ENCODE results near the gene SNAI3. TPM values are rescaled to one million over a fixed set of nuclear protein-coding genes. Genes with fewer than 3 reads are reported as not detected.

SNAI3 gene
- polyA plus RNA-seq, 1 experiment = 0.04 TPM

- POLR2A ChIA-PET = interaction anchor here (1.6 kb wide), 1 partner anchor 22 kb away, joined by 4 read pairs; no protein-coding TSS in a partner anchor
- no peak for TF ChIP-seq CTCF (IDR thresholded peaks at IDR 0.05; ENCODE audit: low read depth, low read length)
- no peak overlapping the region for H3K27ac ChIP-seq (ENCODE audit: low read depth, low read length)
- no peaks in the 10 kb centered on the region; the same call in 1 of the 2 replicates for H3K9me3 ChIP-seq (ENCODE audit: control insufficient read depth, insufficient read depth, low read length)
- H3K27me3 ChIP-seq (ENCODE audit: control insufficient read depth, insufficient read depth, low read length) = no peaks in the 10 kb centered on the region
- DNase-seq (ENCODE audit: low read depth, low spot score) = no peak
- H3K4me3 ChIP-seq (ENCODE audit: low read depth, low read length) = peak overlapping the region; percentile 27; the same call in 1 of the 2 replicates
- CTCF ChIA-PET = no interaction called here
These were observed 24.8 kb downstream of the SNAI3 start for GRCh38 chr16:88661468-88661867.

- ChIA-PET POLR2A (no interaction called here), CTCF (no interaction called here)
- no peak for DNase-seq (ENCODE audit: low read depth, low spot score)
- no peaks in the 10 kb centered on the region; the same call in 1 of the 2 replicates for H3K9me3 ChIP-seq (ENCODE audit: control insufficient read depth, insufficient read depth, low read length)
- no peak for TF ChIP-seq CTCF (IDR thresholded peaks at IDR 0.05; ENCODE audit: low read depth, low read length)
- H3K27ac ChIP-seq (ENCODE audit: low read depth, low read length) = no peak overlapping the region
- no peak overlapping the region for H3K4me3 ChIP-seq (ENCODE audit: low read depth, low read length)
- no peaks in the 10 kb centered on the region for H3K27me3 ChIP-seq (ENCODE audit: control insufficient read depth, insufficient read depth, low read length)
These were observed 27.1 kb downstream of the SNAI3 start for GRCh38 chr16:88659160-88659559.

- TF ChIP-seq CTCF (IDR thresholded peaks at IDR 0.05; ENCODE audit: low read depth, low read length) = no peak
- H3K4me3 ChIP-seq (ENCODE audit: low read depth, low read length) = no peak overlapping the region
- DNase-seq (ENCODE audit: low read depth, low spot score) = no peak
- H3K9me3 ChIP-seq (ENCODE audit: control insufficient read depth, insufficient read depth, low read length) = no peaks in the 10 kb centered on the region; the same call in 1 of the 2 replicates
- no peak overlapping the region for H3K27ac ChIP-seq (ENCODE audit: low read depth, low read length)
- H3K27me3 ChIP-seq (ENCODE audit: control insufficient read depth, insufficient read depth, low read length) = no peaks in the 10 kb centered on the region
- CTCF ChIA-PET = no interaction called here
- POLR2A ChIA-PET = no interaction called here
These were observed 27.6 kb downstream of the SNAI3 start for GRCh38 chr16:88658714-88659113.

- Histone ChIP-seq H3K27me3 (ENCODE audit: control insufficient read depth, insufficient read depth, low read length) (no peaks in the 10 kb centered on the region), H3K27ac (ENCODE audit: low read depth, low read length) (no peak overlapping the region), H3K4me3 (ENCODE audit: low read depth, low read length) (no peak overlapping the region), H3K9me3 (ENCODE audit: control insufficient read depth, insufficient read depth, low read length) (no peaks in the 10 kb centered on the region; the same call in 1 of the 2 replicates)
- no peak for DNase-seq (ENCODE audit: low read depth, low spot score)
- no peak for TF ChIP-seq CTCF (IDR thresholded peaks at IDR 0.05; ENCODE audit: low read depth, low read length)
- CTCF ChIA-PET = no interaction called here
- POLR2A ChIA-PET = no interaction called here
These were observed 28.9 kb downstream of the SNAI3 start for GRCh38 chr16:88657371-88657770.

- ChIA-PET CTCF (no interaction called here), POLR2A (no interaction called here)
- Histone ChIP-seq H3K27ac (ENCODE audit: low read depth, low read length) (no peak overlapping the region), H3K27me3 (ENCODE audit: control insufficient read depth, insufficient read depth, low read length) (no peaks in the 10 kb centered on the region), H3K4me3 (ENCODE audit: low read depth, low read length) (no peak overlapping the region), H3K9me3 (ENCODE audit: control insufficient read depth, insufficient read depth, low read length) (no peaks in the 10 kb centered on the region; the same call in 1 of the 2 replicates)
- TF ChIP-seq CTCF (IDR thresholded peaks at IDR 0.05; ENCODE audit: low read depth, low read length) = no peak
- DNase-seq (ENCODE audit: low read depth, low spot score) = no peak
These were observed 29.9 kb downstream of the SNAI3 start for GRCh38 chr16:88656291-88656980.
